GM13976 (cell line): ENCODE data around the gene COBLL1.

Experiments used
- DNase-seq: peaks from one replicate; pipeline ENCODE4 v3.0.0; 2012; ENCODE audit warnings: low spot score
- CTCF ChIP-seq: IDR thresholded peaks from 2 replicates; pipeline ENCODE4 v1.5.1; 2012; ENCODE audit warnings: borderline replicate concordance, mild to moderate bottlenecking; ENCODE audit not compliant: insufficient read depth; ENCODE audit errors: extremely low read depth, missing control alignments, control extremely low read depth
- in situ Hi-C: fragments of 300-500 bp; cut with MboI; formaldehyde crosslinking; loops from one replicate; pipeline ENCODE4 v1.12.0; 2022; ENCODE audit warnings: low sequenced_read_pairs, mixed read lengths, inconsistent platforms; ENCODE audit not compliant: unreplicated experiment

COBLL1 gene

GRCh38 chr2:164836907-164837306 lies 4.7 kb downstream of the COBLL1 start:
- in situ Hi-C loops: no loop called here
- DNase-seq: no peak
- TF ChIP-seq CTCF: no peak

- no peak for DNase-seq
- in situ Hi-C loops: no loop called here
- TF ChIP-seq CTCF: no peak
Measured at GRCh38 chr2:164835302-164835701, 6.3 kb downstream of the COBLL1 start.

GRCh38 chr2:164831887-164832286 lies 9.7 kb downstream of the COBLL1 start:
- DNase-seq: no peak
- no peak for TF ChIP-seq CTCF
- in situ Hi-C loops: no loop called here

- TF ChIP-seq CTCF: no peak
- in situ Hi-C loops: no loop called here
- no peak for DNase-seq
Measured at GRCh38 chr2:164831180-164831579, 10.4 kb downstream of the COBLL1 start.

GRCh38 chr2:164826293-164827243 lies 15.1 kb downstream of the COBLL1 start:
- DNase-seq: no peak
- no peak for TF ChIP-seq CTCF
- in situ Hi-C loops: no loop called here

- in situ Hi-C loops: no loop called here
- TF ChIP-seq CTCF: no peak
- no peak for DNase-seq
Measured at GRCh38 chr2:164824872-164825271, 16.8 kb downstream of the COBLL1 start.
